Breast epithelium (tissue), 3 donors: ENCODE measurements around the gene SLC25A10.

Experiments used
- POLR2A ChIP-seq: fragments of 450-650 bp; IDR thresholded peaks from one replicate; pipeline ENCODE4 v1.6.1; 2016; ENCODE audit warnings: antibody characterized with exemption, mild to moderate bottlenecking, moderate library complexity
- POLR2AphosphoS5 ChIP-seq, 3 donors: sonication (generic); formaldehyde crosslinking; IDR thresholded peaks; one replicate each; pipeline ENCODE4 v1.6.1; 2017; ENCODE audit warnings: antibody characterized with exemption in 3 of 3
- TF ChIP-seq, protein P1 (sequence below), 3 donors: fragments of 450-650 bp; IDR thresholded peaks; one replicate each; pipeline ENCODE4 v1.5.1; 2016 to 2017; ENCODE audit warnings: antibody characterized with exemption in 3 of 3, mild to moderate bottlenecking in 3 of 3, moderate library complexity in 3 of 3

DNA sequence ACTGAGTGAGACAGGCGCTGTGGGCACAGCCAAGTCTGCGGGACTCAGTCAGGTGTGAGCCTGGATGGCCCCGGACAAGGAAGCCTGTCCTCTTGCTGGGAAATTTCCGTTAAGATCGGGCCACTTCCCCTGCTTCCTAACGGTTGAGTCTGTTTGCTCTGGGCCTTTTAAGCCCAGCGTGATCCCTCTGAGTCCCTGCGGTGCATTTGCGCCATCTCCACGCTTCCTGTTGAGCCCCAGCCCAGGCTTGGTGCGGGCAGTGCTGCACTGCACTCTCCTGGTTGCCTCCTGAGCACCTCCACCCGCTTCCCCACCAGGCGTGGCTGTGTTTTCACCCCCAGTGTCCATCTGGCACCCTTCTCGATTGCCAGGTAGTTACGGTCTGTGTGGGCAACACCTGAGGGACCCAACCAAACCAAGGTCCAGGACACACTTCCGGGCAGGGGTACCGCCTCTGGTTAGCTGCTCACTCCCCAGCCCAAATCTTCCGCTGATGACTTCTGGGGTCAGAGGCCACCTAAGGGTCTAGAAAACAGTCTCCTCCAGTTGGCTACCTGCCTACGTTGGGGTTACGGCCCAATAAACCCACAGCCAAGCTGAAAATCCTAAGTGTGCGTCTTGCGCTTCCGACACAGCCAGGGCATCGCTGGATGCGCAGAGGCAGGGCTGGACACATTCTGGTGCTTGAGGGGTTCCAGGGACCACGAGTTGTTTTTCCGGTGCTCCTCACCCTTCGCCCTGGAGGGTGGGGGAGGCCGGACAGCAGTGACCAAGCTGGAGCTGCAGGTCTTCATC is 1.4 kb upstream of the SLC25A10 start:
- TF ChIP-seq, protein P1, sequence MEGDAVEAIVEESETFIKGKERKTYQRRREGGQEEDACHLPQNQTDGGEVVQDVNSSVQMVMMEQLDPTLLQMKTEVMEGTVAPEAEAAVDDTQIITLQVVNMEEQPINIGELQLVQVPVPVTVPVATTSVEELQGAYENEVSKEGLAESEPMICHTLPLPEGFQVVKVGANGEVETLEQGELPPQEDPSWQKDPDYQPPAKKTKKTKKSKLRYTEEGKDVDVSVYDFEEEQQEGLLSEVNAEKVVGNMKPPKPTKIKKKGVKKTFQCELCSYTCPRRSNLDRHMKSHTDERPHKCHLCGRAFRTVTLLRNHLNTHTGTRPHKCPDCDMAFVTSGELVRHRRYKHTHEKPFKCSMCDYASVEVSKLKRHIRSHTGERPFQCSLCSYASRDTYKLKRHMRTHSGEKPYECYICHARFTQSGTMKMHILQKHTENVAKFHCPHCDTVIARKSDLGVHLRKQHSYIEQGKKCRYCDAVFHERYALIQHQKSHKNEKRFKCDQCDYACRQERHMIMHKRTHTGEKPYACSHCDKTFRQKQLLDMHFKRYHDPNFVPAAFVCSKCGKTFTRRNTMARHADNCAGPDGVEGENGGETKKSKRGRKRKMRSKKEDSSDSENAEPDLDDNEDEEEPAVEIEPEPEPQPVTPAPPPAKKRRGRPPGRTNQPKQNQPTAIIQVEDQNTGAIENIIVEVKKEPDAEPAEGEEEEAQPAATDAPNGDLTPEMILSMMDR (IDR thresholded peaks at IDR 0.05): no peak
- TF ChIP-seq POLR2A (no peak), POLR2AphosphoS5 (IDR thresholded peaks at IDR 0.05) (no peak)
